GM23248 (cell line): ENCODE results near the gene CD109. TPM values are rescaled to one million over a fixed set of nuclear protein-coding genes. Genes with fewer than 3 reads are reported as not detected.

Experiments
- DNase-seq: peaks from one replicate; pipeline ENCODE4 v3.0.0-alpha.2; 2015
- H2AFZ ChIP-seq: fragments of 200-600 bp; sonication (generic); 2 replicates; pipeline ENCODE4 v1.6.1; 2016; ENCODE audit warnings: antibody characterized with exemption
- H3F3A ChIP-seq: fragments of 200-600 bp; sonication (generic); 2 replicates; pipeline ENCODE4 v1.6.1; 2016; ENCODE audit warnings: mild to moderate bottlenecking, antibody characterized with exemption, mixed run types; ENCODE audit not compliant: insufficient read depth
- H3K27ac ChIP-seq: fragments of 200-600 bp; sonication (generic); 2 replicates; pipeline ENCODE4 v1.5.1; 2016; ENCODE audit warnings: mild to moderate bottlenecking
- H3K27me3 ChIP-seq: fragments of 200-600 bp; sonication (generic); replicated peaks from 2 replicates; pipeline ENCODE4 v1.6.1; 2016; ENCODE audit warnings: mild to moderate bottlenecking; ENCODE audit not compliant: insufficient read depth
- H3K36me3 ChIP-seq: fragments of 200-600 bp; sonication (generic); 2 replicates; pipeline ENCODE4 v1.6.1; 2016; ENCODE audit warnings: low read depth, mild to moderate bottlenecking
- H3K4me1 ChIP-seq: fragments of 200-600 bp; sonication (generic); 2 replicates; pipeline ENCODE4 v1.6.1; 2016; ENCODE audit warnings: mild to moderate bottlenecking; ENCODE audit not compliant: insufficient read depth
- H3K4me2 ChIP-seq: fragments of 200-600 bp; sonication (generic); one replicate; pipeline ENCODE4 v1.6.1; 2016; ENCODE audit warnings: mild to moderate bottlenecking; ENCODE audit not compliant: unreplicated experiment
- H3K4me3 ChIP-seq: fragments of 200-600 bp; sonication (generic); 2 replicates; pipeline ENCODE4 v1.5.1; 2016; ENCODE audit warnings: mild to moderate bottlenecking
- H3K79me2 ChIP-seq: fragments of 200-600 bp; sonication (generic); 2 replicates; pipeline ENCODE4 v1.6.1; 2016; ENCODE audit warnings: mild to moderate bottlenecking; ENCODE audit not compliant: insufficient read depth
- H3K9ac ChIP-seq: fragments of 200-600 bp; sonication (generic); 2 replicates; pipeline ENCODE4 v1.6.1; 2016; ENCODE audit warnings: mild to moderate bottlenecking
- H3K9me2 ChIP-seq: fragments of 200-600 bp; sonication (generic); 2 replicates; pipeline ENCODE4 v1.6.1; 2016; ENCODE audit warnings: mixed run types, mild to moderate bottlenecking, moderate library complexity; ENCODE audit not compliant: insufficient read depth
- H3K9me3 ChIP-seq: fragments of 200-600 bp; sonication (generic); one replicate; pipeline ENCODE4 v1.6.1; 2017; ENCODE audit warnings: low read depth
- H4K20me1 ChIP-seq: fragments of 200-600 bp; sonication (generic); 2 replicates; pipeline ENCODE4 v1.6.0; 2016; ENCODE audit not compliant: insufficient read depth
- EZH2 ChIP-seq: fragments of 200-600 bp; sonication (generic); IDR thresholded peaks from 2 replicates; pipeline ENCODE4 v1.6.1; 2018; ENCODE audit warnings: antibody characterized with exemption, mild to moderate bottlenecking; ENCODE audit not compliant: insufficient read depth, poor library complexity, severe bottlenecking
- EZH2phosphoT487 ChIP-seq: fragments of 200-600 bp; sonication (generic); IDR thresholded peaks from 2 replicates; pipeline ENCODE4 v1.6.1; 2018; ENCODE audit warnings: antibody characterized with exemption, moderate library complexity, mild to moderate bottlenecking, low read depth; ENCODE audit not compliant: insufficient read depth
- WGBS, 2 experiments: methylation state at CpG; one replicate each; pipeline ENCODE4 v1.1.6; 2015 to 2017; ENCODE audit warnings: low lambda C conversion rate in 2 of 2, low coverage in 1 of 2; ENCODE audit errors: missing lambda C conversion rate in 2 of 2; 5-methylcytosine and 5-hydroxymethylcytosine counted together
- in situ Hi-C: fragments of 300-500 bp; cut with MboI; formaldehyde crosslinking; loops from 2 replicates; pipeline ENCODE4 v1.15.0; 2020
- polyA plus RNA-seq: library from polyadenylated mRNA; unstranded; fragments of >200 nt; fragmentation: Nextera tagmentation; extraction: Ambion mirVana; gene quantifications from 2 replicates; pipeline ENCODE4 v1.2.1, GENCODE V29; 2016
- total RNA-seq: library from RNA; depleted of rRNA; stranded (reverse); fragments of >200 nt; shearing (Covaris generic); gene quantifications from 2 replicates; pipeline ENCODE4 v1.2.3, GENCODE V29; 2014

Gene CD109
- total and polyA plus RNA-seq, 2 experiments from 2014 or later, result 31.3 to 68.6 TPM

DNA sequence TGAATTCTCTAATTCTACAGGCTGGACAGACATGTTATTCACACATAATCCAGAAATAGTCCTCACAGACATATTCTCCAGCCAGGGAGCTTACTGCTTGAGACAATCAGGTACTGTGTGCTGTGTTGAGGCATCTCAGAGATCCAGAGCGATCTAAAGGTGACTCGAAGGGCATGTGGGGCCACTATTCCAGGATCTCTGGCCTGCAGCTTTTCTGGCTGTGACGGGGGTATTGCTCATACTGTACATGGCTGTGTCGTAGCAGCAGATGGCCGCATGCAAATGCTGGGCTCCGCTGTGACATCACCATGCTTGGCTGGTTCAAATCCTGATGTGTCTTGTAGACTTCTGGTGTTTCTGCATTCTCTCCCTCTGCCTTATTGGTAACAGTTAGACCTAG, 37.8 kb downstream of the CD109 start:
- Histone ChIP-seq H3K36me3 (peaks cover 10% of the 10 kb centered on the region; the same call in 1 of the 2 replicates), H3K27me3 (no peaks in the 10 kb centered on the region), H3K4me1 (0 out of 2 replicates have a peak, but pooled peaks cover 5% of the 10 kb centered on the region), H3K27ac (no peak overlapping the region), H3K4me2 (no peak overlapping the region), H4K20me1 (no peaks in the 10 kb centered on the region), H3F3A (peaks cover 20% of the 10 kb centered on the region; the same call in 1 of the 2 replicates), H3K79me2 (peaks cover 7% of the 10 kb centered on the region; the same call in 1 of the 2 replicates), H3K4me3 (no peak overlapping the region), H3K9me3 (no peaks in the 10 kb centered on the region), H2AFZ (no peak overlapping the region), H3K9ac (no peak overlapping the region), H3K9me2 (no peaks in the 10 kb centered on the region)
- TF ChIP-seq EZH2 (no peak), EZH2phosphoT487 (no peak)
- in situ Hi-C loops, result loop anchor here (5.0 to 25.0 kb wide), 2 partner anchors 51 to 1479 kb away; partner anchors contain the start of gene COL12A1
- peak; percentile 17 for DNase-seq
- 75 to 79% methylated on average over 6 of the region's 6 CpGs for WGBS, 2 experiments

DNA sequence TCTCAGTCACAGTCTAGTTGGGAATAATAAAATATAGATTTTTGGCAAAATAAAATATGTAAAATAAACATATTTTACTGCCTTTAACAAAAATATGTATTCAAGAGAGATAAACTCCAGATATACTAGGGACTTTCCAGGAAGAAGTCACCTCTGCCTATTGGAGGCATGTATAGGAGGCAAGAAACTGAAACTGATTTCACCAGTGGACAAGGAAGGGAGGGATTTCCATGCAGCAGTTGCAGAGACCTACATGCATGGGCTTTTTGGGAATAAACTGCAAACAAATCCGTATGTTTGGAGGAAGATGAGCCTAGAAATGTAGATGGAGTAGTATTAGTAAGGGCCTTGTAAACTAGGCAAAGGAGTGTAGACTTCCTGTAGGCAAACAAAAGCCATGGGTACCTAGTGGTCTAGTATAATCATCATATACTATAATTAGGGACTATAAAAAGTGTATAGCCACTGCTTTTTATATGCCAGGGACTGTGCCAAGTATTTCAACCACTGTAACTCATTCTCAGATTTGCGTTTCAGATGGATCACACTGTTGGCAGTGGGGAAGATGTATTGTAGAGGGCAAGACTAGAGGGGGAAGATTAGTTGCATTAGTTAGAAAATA, 38.9 kb downstream of the CD109 start:
- peaks cover 11% of the 10 kb centered on the region for H3K79me2 ChIP-seq
- H3K27ac ChIP-seq, result no peak overlapping the region
- 0 out of 2 replicates have a peak, but pooled peaks cover 5% of the 10 kb centered on the region for H3K4me1 ChIP-seq
- peaks cover 22% of the 10 kb centered on the region; the same call in 1 of the 2 replicates for H3F3A ChIP-seq
- H3K4me3 ChIP-seq, result no peak overlapping the region
- no peaks in the 10 kb centered on the region for H3K9me3 ChIP-seq
- in situ Hi-C loops, result loop anchor here (5.0 to 25.0 kb wide), 2 partner anchors 53 to 1477 kb away; partner anchors contain the start of gene COL12A1
- H4K20me1 ChIP-seq, result no peaks in the 10 kb centered on the region
- no peaks in the 10 kb centered on the region for H3K27me3 ChIP-seq
- no peak overlapping the region for H2AFZ ChIP-seq
- no peak for DNase-seq
- H3K4me2 ChIP-seq, result no peak overlapping the region
- WGBS, 2 experiments, result 86 to 92% methylated on average over 2 of the region's 2 CpGs
- no peaks in the 10 kb centered on the region for H3K9me2 ChIP-seq
- TF ChIP-seq EZH2, result no peak
- TF ChIP-seq EZH2phosphoT487, result no peak
- no peak overlapping the region for H3K9ac ChIP-seq
- peaks cover 10% of the 10 kb centered on the region; the same call in 1 of the 2 replicates for H3K36me3 ChIP-seq

DNA sequence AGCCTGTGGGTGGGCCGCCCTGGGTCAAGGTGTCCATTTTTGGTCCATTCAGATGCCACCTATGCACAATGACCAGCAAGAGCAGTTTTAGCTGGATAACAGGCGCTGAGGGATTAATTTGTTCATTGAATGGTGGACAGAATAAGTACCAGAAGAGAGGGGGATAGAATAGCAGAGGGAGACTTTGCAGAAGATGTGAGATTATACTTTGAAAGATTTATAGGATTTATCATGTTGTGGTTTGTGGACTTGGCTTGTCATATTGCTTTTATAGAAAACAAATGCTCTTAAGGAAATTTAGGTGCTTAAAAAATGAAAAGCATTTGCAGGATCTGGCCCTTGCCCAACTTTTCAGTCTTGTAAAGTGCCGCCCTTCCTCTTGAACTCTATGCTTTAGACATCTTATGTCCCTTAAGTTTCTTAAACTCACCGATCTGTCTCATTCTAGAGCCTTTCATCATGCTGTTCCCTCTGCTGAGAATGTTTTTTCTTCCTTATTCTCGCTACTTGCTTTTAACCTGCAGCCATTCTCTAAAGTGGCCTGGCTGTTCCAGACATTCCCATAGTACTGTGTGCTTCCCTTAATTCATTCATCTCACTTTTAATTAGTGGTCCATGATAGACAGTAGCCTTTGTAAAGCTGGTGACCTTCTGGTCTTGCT, 42.5 kb downstream of the CD109 start:
- Histone ChIP-seq H3K4me3 (no peak overlapping the region), H3K27ac (no peak overlapping the region), H3K9ac (no peak overlapping the region), H2AFZ (no peak overlapping the region), H3F3A (peaks cover 14% of the 10 kb centered on the region; the same call in 1 of the 2 replicates), H3K9me3 (no peaks in the 10 kb centered on the region), H3K9me2 (no peaks in the 10 kb centered on the region), H3K79me2 (peaks cover 21% of the 10 kb centered on the region), H4K20me1 (no peaks in the 10 kb centered on the region), H3K27me3 (no peaks in the 10 kb centered on the region), H3K4me1 (0 out of 2 replicates have a peak, but pooled peaks cover 5% of the 10 kb centered on the region), H3K4me2 (no peak overlapping the region), H3K36me3 (peaks cover 10% of the 10 kb centered on the region; the same call in 1 of the 2 replicates)
- TF ChIP-seq EZH2phosphoT487 (no peak), EZH2 (no peak)
- 77 to 81% methylated on average over 5 of the region's 5 CpGs for WGBS, 2 experiments
- in situ Hi-C loops, result loop anchor here (25.0 kb wide), 1 partner anchor 1474 kb away; the partner anchor contains the start of gene COL12A1
- DNase-seq, result no peak

DNA sequence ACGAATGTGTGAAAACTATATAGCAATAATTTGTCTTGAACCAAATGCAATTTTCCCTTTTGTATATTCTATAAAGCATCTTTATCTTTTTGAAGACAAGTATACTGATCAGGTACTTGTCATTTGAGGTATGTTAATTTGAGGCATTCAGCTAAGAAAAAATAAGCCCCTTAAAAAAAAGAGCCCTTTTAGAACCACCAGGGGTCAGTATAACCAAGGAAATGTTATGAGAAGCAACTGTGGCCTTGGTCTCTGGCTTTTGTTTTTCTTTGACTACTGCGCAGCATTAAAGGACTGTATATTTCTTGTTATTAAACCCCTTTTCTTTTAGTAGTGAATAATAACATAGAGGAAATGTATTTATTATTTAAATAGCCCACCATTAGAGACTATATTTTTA, 43.1 kb downstream of the CD109 start:
- 0 out of 2 replicates have a peak, but pooled peaks cover 5% of the 10 kb centered on the region for H3K4me1 ChIP-seq
- no peak overlapping the region for H3K9ac ChIP-seq
- in situ Hi-C loops, result loop anchor here (25.0 kb wide), 1 partner anchor 1473 kb away; the partner anchor contains the start of gene COL12A1
- peaks cover 14% of the 10 kb centered on the region; the same call in 1 of the 2 replicates for H3F3A ChIP-seq
- peaks cover 21% of the 10 kb centered on the region for H3K79me2 ChIP-seq
- TF ChIP-seq EZH2phosphoT487 (no peak), EZH2 (no peak)
- H3K27me3 ChIP-seq, result no peaks in the 10 kb centered on the region
- no peak overlapping the region for H3K27ac ChIP-seq
- 39 to 40% methylated on average over 2 of the region's 2 CpGs for WGBS, 2 experiments
- DNase-seq, result peak; percentile 75
- peaks cover 10% of the 10 kb centered on the region; the same call in 1 of the 2 replicates for H3K36me3 ChIP-seq
- H2AFZ ChIP-seq, result peak overlapping the region; percentile 46; the same call in 1 of the 2 replicates
- no peak overlapping the region for H3K4me3 ChIP-seq
- no peaks in the 10 kb centered on the region for H3K9me3 ChIP-seq
- H4K20me1 ChIP-seq, result no peaks in the 10 kb centered on the region
- H3K4me2 ChIP-seq, result no peak overlapping the region
- no peaks in the 10 kb centered on the region for H3K9me2 ChIP-seq
